ENCODE data around the gene SNAI3. TPM values are rescaled to one million over a fixed set of nuclear protein-coding genes. Genes with fewer than 3 reads are reported as not detected.

Gene SNAI3
- total and polyA plus RNA-seq, 2 of the 4 experiments (the other 2 are of a cell fraction), result 0.21 TPM; not detected in 1

DNA sequence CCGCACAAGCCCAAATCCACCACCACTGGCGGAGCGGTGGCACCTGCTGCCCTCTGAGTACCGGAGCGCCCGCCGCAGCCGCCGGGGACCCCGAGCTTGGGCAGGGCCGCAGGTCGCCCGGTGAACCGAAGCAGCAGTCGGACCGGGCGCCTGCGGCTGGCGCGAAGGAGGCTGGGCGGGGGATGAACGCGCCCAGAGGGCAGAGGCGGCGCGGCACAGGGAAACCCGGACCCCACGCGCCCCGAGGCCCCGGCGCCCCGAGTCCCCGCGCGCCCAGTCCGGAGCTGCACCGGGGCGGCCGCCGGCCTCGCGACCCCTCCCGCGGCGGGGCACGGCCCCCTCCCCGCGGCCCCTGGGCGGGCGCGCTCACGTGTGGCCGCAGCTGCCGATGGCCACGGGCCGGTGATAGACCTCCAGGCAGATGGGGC is 19.5 kb upstream of the SNAI3 start:
- dilution Hi-C loops (cut with HindIII; ENCODE audit: low sequenced_read_pairs, unreplicated experiment), result no loop called here
- H3K27ac ChIP-seq (ENCODE audit: insufficient read depth, low read length), result peak overlapping the region; percentile 18; the same call in 1 of the 2 replicates
- 0% methylated on average over 12 of the region's 57 CpGs; no CpG with 5 or more reads in 1 of the 2 experiments for WGBS, 2 experiments (ENCODE audit: extremely low coverage in 2 of 2, insufficient read length in 1 of 2)
- no peak overlapping the region for H3K18ac ChIP-seq (ENCODE audit: low read depth, low read length)
- peak overlapping the region; percentile 67 for H2BK5ac ChIP-seq (ENCODE audit: low read depth, low read length, poor library complexity, severe bottlenecking)
- intact Hi-C loops (cut with micrococcal nuclease), result no loop called here
- H3K4ac ChIP-seq (ENCODE audit: low read depth, low read length), result 0 out of 2 replicates have a peak overlapping the region, but pooled peaks have one; percentile 57
- H3K56ac ChIP-seq (ENCODE audit: extremely low read depth, insufficient read depth, low read length), result no peak overlapping the region
- H2BK20ac ChIP-seq (ENCODE audit: low read depth, low read length), result no peak overlapping the region
- peaks cover 16% of the 10 kb centered on the region; the same call in 1 of the 2 replicates for H4K20me1 ChIP-seq (ENCODE audit: insufficient read depth, low read length)
- H3K4me3 ChIP-seq (ENCODE audit: insufficient read depth, low read depth, low read length), result peak overlapping the region; percentile 95
- ChIA-PET CTCF (no interaction called here), POLR2A (ENCODE audit: unreplicated experiment) (no interaction called here)
- DNase-seq (no peak), ATAC-seq (ENCODE audit: low read depth) (peak; percentile 48)
- H3K4me2 ChIP-seq (ENCODE audit: low read depth, low read length), result peak overlapping the region; percentile 60
- peaks cover 26 to 74% of the 10 kb centered on the region in 2 experiments for H3K79me1 ChIP-seq (ENCODE audit: low read depth in 1 of 2, low read length in 2 of 2)
- peak overlapping the region; percentile 94 for H2AFZ ChIP-seq (replicated peaks; ENCODE audit: low read length, poor library complexity)
- BruUV-seq (replicated peaks), result no TSS peak
- no peak overlapping the region; the same call in 1 of the 2 replicates for H4K91ac ChIP-seq (ENCODE audit: insufficient read depth, low read depth, low read length)
- peak overlapping the region in 1 of 2 experiments; percentile 42; a peak in 1 of 4 replicates for H4K8ac ChIP-seq (ENCODE audit: low read depth in 2 of 2, low read length in 2 of 2)
- no peak overlapping the region; the same call in 1 of the 2 replicates for H2AK5ac ChIP-seq (ENCODE audit: low read depth, low read length)
- H3K23ac ChIP-seq (ENCODE audit: low read depth, low read length), result peak overlapping the region; percentile 81; the same call in 1 of the 2 replicates
- H3K27me3 ChIP-seq (ENCODE audit: control insufficient read depth, insufficient read depth, low read length), result no peaks in the 10 kb centered on the region
- no peak overlapping the region for H2BK15ac ChIP-seq (ENCODE audit: low read depth, low read length)
- in situ Hi-C loops (cut with MboI; ENCODE audit: low sequenced_read_pairs), result no loop called here
- TF ChIP-seq CHD1 (IDR thresholded peaks at IDR 0.05; ENCODE audit: low read depth, low read length) (no peak), CEBPB (IDR thresholded peaks at IDR 0.05; ENCODE audit: low read depth, low read length) (no peak), FOS (IDR thresholded peaks at IDR 0.05; ENCODE audit: low read depth, low read length) (no peak)
- H3K9me3 ChIP-seq (ENCODE audit: control insufficient read depth, insufficient read depth, low read length), result no peaks in the 10 kb centered on the region
- peak overlapping the region; percentile 43 for H3K9ac ChIP-seq (ENCODE audit: low read depth, low read length)
- no peaks in the 10 kb centered on the region; the same call in 1 of the 2 replicates for H3K9me1 ChIP-seq (ENCODE audit: insufficient read depth, low read length)
- peak overlapping the region; percentile 98 for H2AK9ac ChIP-seq (replicated peaks; ENCODE audit: low read depth, low read length, poor library complexity)
- H2BK120ac ChIP-seq (ENCODE audit: low read depth, low read length), result no peak overlapping the region
- H4K5ac ChIP-seq (ENCODE audit: low read depth, low read length), result no peak overlapping the region
- H3K4me1 ChIP-seq (ENCODE audit: control insufficient read depth, insufficient read depth, low read length), result peaks cover 16% of the 10 kb centered on the region
- 0 out of 2 replicates have a peak, but pooled peaks cover 2% of the 10 kb centered on the region for H3K36me3 ChIP-seq (ENCODE audit: control insufficient read depth, insufficient read depth, low read length)
- no peak overlapping the region for H3K14ac ChIP-seq (replicated peaks; ENCODE audit: low read depth, low read length)

All from IMR-90 (cell line).